Measurements from ENCODE around the gene NYAP1.
"Not testable (repeated sequence)": the region's sequence is repeated elsewhere in the genome, so short reads cannot be mapped to it uniquely, and the experiment has no call there.

Gene NYAP1

DNA sequence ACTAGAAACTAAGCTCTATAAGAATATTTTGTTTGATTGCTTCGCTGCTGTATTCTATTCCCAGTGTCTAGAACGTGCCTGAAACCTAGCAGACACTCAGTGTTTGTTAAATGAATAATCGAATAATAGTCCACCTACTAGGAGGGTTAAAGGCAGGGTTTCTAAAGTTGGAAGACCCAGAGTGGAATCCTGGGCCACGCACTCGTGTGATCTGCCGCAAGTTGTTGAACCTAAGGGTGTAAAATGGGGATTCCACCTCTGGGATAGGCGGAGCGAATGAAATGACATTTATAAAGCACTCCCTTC is 54.6 kb downstream of the NYAP1 start:
- no peak for DNase-seq (ENCODE audit: low read depth)
- TF ChIP-seq, protein P1, sequence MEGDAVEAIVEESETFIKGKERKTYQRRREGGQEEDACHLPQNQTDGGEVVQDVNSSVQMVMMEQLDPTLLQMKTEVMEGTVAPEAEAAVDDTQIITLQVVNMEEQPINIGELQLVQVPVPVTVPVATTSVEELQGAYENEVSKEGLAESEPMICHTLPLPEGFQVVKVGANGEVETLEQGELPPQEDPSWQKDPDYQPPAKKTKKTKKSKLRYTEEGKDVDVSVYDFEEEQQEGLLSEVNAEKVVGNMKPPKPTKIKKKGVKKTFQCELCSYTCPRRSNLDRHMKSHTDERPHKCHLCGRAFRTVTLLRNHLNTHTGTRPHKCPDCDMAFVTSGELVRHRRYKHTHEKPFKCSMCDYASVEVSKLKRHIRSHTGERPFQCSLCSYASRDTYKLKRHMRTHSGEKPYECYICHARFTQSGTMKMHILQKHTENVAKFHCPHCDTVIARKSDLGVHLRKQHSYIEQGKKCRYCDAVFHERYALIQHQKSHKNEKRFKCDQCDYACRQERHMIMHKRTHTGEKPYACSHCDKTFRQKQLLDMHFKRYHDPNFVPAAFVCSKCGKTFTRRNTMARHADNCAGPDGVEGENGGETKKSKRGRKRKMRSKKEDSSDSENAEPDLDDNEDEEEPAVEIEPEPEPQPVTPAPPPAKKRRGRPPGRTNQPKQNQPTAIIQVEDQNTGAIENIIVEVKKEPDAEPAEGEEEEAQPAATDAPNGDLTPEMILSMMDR (IDR thresholded peaks at IDR 0.05; ENCODE audit: control insufficient read depth, insufficient read depth, low read depth, low read length, missing control alignments) = no peak
- H3K4me3 ChIP-seq (ENCODE audit: control insufficient read depth, low read depth, low read length) = peak overlapping the region; percentile 38

DNA sequence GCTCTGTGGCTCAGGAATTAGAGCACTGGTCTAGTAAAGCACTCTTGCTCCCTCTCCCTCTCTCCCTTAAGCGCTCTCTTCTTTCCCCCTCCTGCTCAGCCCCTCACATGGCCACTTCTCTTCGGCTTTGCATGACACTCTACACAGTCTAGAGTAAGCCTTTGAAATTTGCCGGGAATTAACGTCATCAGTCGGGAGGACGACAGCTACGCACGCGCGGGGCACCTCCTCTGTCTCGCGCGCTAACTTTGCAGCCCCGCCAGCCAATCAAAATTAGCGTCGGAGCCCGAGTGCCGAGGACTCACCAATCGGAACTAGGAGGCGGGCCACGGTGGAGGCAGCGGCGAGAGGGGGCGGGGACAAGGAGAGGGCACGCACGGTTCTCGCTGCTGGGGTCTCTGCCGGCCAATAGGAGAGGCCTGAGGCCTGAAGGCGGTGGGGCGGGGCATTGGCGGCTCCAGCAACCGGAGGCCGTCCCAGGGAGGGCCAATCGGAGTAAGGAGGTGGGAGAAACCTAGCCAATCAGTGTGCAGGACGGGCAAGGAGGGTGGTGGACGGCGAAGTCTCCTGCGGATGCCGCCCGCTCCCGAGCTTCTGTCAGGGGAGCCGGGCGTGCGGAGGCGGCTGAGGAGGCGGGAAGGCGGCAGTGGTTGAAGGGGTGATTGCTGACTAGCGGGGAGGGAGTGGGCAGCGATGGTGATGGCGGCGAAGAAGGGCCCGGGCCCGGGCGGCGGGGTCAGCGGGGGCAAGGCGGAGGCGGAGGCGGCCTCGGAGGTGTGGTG is 55.1 kb downstream of the NYAP1 start, which contains the start of gene AGFG2:
Gene AGFG2, plus strand, starts transcription at position 550 of the 782 bp plus-strand sequence. Its CDS starts 144 bp downstream, at position 694.
- TF ChIP-seq, protein P1 (IDR thresholded peaks at IDR 0.05; ENCODE audit: control insufficient read depth, insufficient read depth, low read depth, low read length, missing control alignments) = no peak
- H3K4me3 ChIP-seq (ENCODE audit: control insufficient read depth, low read depth, low read length) = peak within 1 kb of the TSS; percentile 76
- peak; percentile 96 for DNase-seq (ENCODE audit: low read depth)

DNA sequence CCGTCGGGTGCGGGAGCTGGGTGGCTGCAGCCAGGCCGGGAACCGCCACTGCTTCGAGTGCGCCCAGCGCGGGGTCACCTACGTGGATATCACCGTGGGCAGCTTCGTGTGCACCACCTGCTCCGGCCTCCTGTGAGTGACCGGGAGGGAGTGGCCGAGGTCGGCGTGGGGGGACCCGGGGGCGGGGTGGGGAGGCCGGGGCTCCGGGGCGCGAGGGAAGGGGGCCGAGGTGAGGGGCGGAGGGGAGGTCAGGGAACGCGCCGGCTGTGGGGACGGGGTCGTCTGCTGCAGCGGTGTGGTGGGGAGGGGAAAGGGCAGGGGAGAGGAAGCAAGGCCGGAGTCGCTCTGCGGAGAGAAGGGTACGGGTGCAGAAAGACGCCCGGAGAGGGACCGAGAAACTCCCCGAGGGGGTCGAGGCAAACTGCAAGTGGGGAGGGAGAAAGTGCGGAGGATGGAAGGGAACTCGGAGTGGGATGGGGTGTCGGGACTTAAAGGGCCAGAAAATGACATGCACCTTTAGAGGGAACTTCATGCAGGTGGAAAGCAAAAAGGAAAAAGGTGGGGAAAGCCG is 55.8 kb downstream of the NYAP1 start:
- DNase-seq (ENCODE audit: low read depth) = no peak
- H3K4me3 ChIP-seq (ENCODE audit: control insufficient read depth, low read depth, low read length) = peak overlapping the region; percentile 76
- TF ChIP-seq, protein P1 (IDR thresholded peaks at IDR 0.05; ENCODE audit: control insufficient read depth, insufficient read depth, low read depth, low read length, missing control alignments) = no peak

DNA sequence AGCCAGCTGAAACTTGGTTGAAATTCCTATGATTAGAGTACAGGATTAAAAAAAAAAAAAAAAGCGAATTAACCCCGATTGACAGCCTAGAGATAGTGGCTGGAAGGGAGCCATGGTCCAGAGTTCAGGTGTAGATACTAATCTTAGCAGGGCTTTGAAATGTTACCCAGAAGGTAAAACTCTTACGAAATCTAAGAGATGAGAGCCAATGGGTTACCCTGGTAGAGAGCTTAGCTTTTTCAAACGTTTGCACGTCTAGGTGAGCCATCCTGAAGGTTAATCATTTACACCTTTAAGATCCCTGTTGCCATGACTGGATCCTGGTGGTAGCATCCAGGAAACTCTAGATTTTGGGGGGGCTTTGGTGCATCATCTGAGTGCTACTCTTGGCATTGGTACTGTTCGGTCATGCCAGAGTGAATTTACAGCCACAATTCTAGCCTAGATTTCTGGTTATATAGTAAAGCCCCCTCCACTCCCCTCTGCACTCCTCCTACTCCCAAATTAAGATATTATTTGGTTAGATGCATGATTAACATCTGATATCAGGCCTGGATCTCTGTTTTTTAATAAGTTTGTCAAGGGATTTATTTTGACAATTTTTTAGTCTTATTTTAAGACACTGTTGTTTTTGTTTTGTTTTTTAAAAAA is 56.5 kb downstream of the NYAP1 start:
- TF ChIP-seq, protein P1 (IDR thresholded peaks at IDR 0.05; ENCODE audit: control insufficient read depth, insufficient read depth, low read depth, low read length, missing control alignments) = no peak
- no peak for DNase-seq (ENCODE audit: low read depth)
- H3K4me3 ChIP-seq (ENCODE audit: control insufficient read depth, low read depth, low read length) = peak overlapping the region; percentile 76

DNA sequence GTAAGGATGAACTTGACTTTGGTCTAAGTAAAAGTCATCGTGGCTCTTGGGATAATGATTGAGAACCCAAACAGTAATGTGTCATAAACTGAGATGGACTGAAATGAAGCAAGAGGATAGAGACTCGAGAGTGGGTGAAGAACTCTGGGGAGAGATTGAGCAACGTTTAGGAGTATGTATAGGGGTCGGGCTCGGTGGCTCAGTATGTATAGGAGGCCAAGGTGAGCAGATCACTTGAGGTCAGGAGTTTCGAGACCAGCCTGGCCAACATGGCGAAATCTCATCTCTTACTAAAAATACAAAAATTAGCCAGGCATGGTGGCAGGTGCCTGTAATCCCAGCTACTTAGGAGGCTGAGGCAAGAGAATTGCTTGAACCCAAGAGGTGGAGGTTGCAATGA is 57.6 kb downstream of the NYAP1 start:
- DNase-seq (ENCODE audit: low read depth); H3K4me3 ChIP-seq (ENCODE audit: control insufficient read depth, low read depth, low read length): not testable (repeated sequence)

DNA sequence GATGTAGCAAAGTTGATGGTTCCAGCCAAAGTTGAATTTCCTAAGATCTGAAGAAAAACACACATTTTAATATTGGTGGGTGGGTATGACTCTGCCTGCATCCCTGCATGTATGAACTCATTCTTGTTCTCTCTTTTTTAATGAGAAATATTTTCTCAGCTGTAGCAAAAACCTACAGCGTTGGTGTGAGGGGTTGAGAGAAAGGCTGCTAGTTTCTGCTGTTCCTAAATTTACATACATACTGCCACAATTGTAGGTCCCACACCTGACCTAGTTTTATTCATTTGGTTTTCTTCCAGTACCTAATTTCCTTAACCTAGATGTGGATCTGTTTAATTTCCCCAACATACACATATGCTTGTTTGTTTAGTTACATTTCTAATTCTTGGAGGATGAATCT is 59.9 kb downstream of the NYAP1 start:
- H3K4me3 ChIP-seq (ENCODE audit: control insufficient read depth, low read depth, low read length) = no peak overlapping the region
- DNase-seq (ENCODE audit: low read depth) = no peak
- TF ChIP-seq, protein P1 (IDR thresholded peaks at IDR 0.05; ENCODE audit: control insufficient read depth, insufficient read depth, low read depth, low read length, missing control alignments) = no peak

DNA sequence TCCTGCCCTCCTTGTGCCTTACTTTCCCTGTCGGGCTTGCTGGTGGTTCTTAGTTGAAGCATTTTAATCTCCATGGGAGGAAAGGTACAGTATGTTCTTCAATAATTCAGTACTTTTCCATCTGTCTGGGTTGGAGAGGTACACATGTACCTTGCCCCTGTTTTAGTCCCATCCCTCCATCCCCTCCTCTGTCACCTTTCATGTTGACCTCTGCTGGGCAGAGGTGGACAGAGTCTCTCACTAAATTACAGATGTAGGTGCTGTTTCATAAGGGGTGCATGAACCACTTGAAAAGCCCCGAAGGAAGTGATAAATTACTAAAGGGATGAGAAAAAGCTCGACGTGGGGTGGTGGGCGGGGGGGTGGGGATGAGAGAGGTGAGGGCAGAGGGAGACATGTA is 60.7 kb downstream of the NYAP1 start:
- no peak overlapping the region for H3K4me3 ChIP-seq (ENCODE audit: control insufficient read depth, low read depth, low read length)
- DNase-seq (ENCODE audit: low read depth) = no peak
- TF ChIP-seq, protein P1 (IDR thresholded peaks at IDR 0.05; ENCODE audit: control insufficient read depth, insufficient read depth, low read depth, low read length, missing control alignments) = no peak

Data from AG09309 (cell line).